ENCODE measurements around the gene DIP2C. TPM values are rescaled to one million over a fixed set of nuclear protein-coding genes. Genes with fewer than 3 reads are reported as not detected.

DIP2C gene
- total RNA-seq, 1 experiment from 2014 or later: 5.3 TPM

GRCh38 chr10:234708-235406, 454.6 kb downstream of the DIP2C start:
- DNase-seq (ENCODE audit: extremely low read depth, low read depth): no peak

GRCh38 chr10:232878-233277, 456.6 kb downstream of the DIP2C start:
- no peak for DNase-seq (ENCODE audit: extremely low read depth, low read depth)

GRCh38 chr10:232061-232460, 457.4 kb downstream of the DIP2C start:
- no peak for DNase-seq (ENCODE audit: extremely low read depth, low read depth)

DNA sequence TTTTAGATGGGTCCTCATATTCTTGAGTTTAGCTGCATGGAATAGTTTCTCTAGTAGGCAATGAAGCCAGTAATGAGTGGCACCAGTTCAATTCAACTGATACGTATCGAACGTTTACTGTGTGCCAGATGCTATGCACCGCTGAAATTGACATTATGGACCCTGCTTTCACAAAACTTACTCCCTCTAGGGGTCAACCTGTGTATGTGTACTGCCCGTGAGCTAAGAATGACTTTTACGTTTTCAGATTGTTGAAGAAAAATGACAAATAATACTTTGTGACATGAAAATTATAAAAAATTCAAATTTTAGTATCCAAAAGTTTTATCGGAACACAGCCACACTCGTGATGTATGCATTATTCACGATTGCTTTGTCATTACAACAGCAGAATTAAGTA, 458.7 kb downstream of the DIP2C start:
- DNase-seq (ENCODE audit: extremely low read depth, low read depth): no peak

GRCh38 chr10:228366-228765, 461.1 kb downstream of the DIP2C start:
- no peak for DNase-seq (ENCODE audit: extremely low read depth, low read depth)

GRCh38 chr10:227014-227413, 462.5 kb downstream of the DIP2C start:
- DNase-seq (ENCODE audit: extremely low read depth, low read depth): no peak

GRCh38 chr10:226018-226417, 463.4 kb downstream of the DIP2C start:
- no peak for DNase-seq (ENCODE audit: extremely low read depth, low read depth)

DNA sequence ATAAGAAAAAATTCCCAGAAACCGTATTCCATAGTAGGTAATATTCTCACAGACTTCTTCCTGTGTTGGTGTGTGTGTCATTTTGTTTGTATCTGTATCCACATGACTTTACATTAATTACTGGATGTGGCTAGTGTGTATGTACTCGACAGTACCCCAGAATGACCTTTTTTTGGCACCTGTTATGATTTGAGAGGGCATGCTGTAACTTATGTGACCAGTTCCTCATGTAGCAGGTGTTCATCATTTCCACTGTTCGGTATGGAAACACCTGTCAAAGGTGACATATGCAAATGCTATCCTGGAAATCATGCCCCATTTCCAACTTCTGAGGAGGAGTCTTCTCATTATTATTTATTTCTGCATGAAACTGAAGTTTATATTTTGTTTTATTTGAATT, 464.9 kb downstream of the DIP2C start:
- DNase-seq (ENCODE audit: extremely low read depth, low read depth): no peak

Small RNA genes within 50 kb of the gene (small RNA-seq; reads per million reads assigned to genes)
- gene MIR5699 (0.12 to 2.6 reads per million in 2 experiments), gene RN7SL754P (0 reads per million in 2 experiments), gene RNA5SP298 (0.08 to 0.29 reads per million in 2 experiments)

Other genes starting within 250 kb of the DIP2C start
- gene LARP4B, start 242.0 kb upstream of the DIP2C start, total RNA-seq (2014; rRNA removed; shearing (Covaris generic)): 28.1 and 31.1 TPM in 2 replicates